Sigmoid colon (tissue), 4 donors: Measurements from ENCODE around the gene CREBZF.

Experiments
- CTCF ChIP-seq, 4 experiments: fragments of 450-650 bp in 3 of 4; fragments of 200-600 bp in 1 of 4; IDR thresholded peaks; one replicate each; pipeline ENCODE4 v1.5.1; 2016 to 2019; ENCODE audit warnings: antibody characterized with exemption in 4 of 4, mild to moderate bottlenecking in 3 of 4, moderate library complexity in 2 of 4
- POLR2AphosphoS5 ChIP-seq, 4 donors: sonication (generic); formaldehyde crosslinking; IDR thresholded peaks; one replicate each; pipeline ENCODE4 v1.6.1; 2017; ENCODE audit warnings: antibody characterized with exemption in 4 of 4

- TF ChIP-seq CTCF (IDR thresholded peaks at IDR 0.05) (no peak), POLR2AphosphoS5 (IDR thresholded peaks at IDR 0.05) (peak in 1 of 4 donors; percentile 41)
These were observed 37.5 kb downstream of the CREBZF start, which contains the start of gene DLG2 for GRCh38 chr11:85627332-85627997.
